ENCODE measurements around the gene DES.

Gene DES

DNA sequence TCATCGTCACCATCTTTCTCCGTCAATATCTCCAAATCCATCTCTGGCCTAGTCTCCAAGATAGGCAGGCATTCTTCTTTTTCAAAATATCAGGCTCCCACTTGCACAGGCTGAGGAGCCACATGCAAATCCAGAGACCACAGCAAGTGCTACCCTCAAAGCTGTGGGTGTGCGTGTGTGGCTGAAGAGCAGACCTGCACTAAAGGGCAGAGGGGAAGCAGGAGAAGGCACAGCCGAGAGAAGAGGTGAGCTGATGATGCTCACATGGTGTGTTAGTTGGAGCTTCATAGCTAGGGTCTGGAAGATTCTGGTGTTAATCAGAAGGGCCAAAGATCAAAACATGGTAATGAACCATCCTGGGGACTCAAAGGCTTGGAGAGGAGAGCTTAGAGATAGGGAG, 20.3 kb downstream of the DES start:
- DNase-seq, result no peak

DNA sequence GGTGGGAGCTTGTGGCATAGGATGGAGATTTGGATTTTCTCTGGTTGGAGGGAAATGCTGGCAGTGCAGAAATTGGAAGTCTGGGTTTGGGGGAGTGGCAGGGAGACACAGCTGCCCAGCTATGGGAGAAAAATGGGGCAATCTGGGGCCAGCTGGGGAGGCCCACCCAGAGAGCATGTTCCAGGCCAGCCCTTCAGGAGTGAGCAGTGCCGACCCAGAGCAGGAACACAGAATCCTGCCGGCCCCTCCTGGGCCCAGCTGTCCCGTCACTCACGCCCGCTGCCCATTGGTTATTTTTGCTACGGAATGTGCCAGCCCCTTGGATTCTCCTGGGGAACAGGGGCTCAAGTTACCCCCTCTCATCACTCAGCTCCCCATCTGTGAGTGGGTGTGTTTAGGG, 21.3 kb downstream of the DES start:
- no peak for DNase-seq

DNA sequence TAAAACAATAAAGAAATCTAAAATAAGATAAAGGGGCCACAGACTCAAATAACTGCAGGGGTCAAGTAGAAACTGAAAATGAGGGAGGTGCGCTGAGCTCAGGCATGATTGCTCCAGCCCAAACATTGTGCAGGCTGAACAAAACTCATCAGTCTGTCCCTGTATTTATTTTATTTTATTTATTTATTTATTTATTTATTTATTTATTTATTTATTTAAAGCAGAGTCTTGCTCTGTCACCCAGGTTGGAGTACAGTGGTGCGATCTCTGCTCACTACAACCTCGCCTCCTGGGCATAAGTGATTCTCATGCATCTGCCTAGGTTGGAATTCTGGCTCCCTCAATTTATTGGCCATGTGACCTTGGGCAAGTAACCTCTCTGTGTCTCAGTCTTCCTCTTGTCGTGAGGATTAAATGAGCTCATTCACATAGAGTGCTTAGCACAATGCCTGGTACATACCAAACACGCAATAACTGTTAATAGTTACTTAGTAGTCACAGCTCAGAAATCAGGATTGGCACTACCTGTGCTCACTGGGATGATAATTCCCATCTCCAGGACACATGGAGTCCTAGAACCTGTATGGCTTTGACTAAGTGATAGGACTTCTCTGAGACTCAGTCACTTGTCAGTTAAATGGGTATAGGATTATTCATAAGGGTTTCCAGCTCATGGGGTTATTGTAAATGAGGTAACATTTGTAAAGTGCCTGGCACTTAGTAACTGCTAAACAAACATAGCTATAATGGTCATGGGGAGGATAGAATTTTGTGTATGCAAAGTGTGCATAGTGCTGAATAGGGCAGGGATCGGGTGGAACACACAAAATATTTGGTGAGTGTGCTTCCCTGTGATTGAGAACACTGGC, 22.4 kb downstream of the DES start:
- DNase-seq, result no peak

DNA sequence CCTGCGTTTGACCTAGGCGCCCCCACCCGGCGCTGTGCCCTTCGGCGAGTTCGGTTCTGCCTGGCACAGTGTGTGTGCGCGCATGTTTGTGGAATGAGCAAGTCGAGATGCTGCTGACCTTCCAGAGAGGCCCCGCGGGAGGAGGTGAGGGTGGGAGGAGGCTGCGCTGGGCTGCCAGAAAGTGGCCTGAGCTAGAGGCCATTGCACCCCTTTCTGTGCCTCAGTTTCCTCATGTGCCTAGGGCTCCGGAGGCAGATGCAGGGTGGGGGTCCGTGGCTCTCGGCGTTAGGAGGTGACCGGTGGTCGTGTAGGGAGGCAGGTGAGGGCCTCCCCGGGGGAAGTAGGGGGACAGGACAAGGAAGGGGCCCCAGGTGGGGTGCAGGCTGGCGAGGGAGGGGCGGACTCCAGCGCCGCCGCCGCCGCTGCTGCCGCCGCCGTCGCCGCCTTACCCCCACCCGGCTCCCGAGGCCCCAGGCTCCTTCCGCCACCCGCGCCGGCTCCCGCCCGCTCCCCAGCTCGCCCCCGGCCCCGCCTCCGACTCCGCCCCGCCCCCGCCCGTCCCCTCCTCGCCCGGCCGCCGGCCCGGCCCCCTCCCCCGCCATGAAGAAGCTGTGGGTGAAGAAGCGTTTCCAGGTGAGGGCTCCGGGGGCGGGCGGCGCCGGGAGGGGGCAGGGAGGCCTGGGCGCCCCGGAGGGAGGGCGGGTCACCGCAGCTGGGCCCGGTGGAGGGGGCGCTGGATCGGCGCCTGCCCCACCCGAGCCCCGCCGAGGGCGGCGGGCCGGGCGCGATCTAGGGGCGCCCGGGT, 23.5 kb downstream of the DES start:
- peak in 21 of 58 donors; percentile 8 to 64 (median 25) for DNase-seq

DNA sequence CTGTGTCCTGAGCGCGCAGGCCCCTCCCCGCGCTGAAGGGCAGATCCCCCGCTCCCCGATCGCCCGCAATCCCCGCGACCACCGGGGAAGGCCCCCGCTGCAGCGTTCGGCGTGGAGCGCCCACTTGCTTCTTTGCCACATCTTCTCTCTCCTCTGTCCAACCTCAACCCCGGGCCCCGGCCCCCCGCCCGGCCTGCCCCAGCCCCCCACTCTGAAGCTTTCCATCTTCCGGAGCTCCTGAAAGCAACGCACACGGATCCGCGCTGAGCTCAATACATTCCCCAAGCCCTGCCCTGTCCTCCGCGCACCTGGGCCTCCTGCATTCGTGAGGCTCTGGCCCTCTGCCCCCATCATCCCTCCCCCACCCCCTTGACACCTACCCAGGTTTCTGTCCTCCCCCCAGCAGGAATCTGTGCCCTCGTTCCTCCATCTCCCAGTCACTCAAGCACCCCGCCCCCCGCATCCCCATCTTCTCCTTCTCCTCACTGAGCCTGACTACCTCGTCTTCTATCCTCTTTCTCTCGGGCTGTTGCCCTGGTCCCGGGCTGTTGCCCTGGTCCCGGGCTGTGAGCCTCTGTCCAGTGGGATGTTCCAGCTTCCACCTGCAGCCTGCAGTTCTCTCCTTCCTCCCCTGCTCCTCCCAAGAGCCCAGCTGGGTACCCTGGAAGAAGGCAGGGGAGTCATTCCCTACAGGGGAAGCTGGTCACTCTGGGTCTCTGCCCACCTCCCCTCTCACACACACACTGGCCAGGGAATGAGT, 24.3 kb downstream of the DES start:
- DNase-seq, result peak in 7 of 58 donors; percentile 9 to 38 (median 20)

DNA sequence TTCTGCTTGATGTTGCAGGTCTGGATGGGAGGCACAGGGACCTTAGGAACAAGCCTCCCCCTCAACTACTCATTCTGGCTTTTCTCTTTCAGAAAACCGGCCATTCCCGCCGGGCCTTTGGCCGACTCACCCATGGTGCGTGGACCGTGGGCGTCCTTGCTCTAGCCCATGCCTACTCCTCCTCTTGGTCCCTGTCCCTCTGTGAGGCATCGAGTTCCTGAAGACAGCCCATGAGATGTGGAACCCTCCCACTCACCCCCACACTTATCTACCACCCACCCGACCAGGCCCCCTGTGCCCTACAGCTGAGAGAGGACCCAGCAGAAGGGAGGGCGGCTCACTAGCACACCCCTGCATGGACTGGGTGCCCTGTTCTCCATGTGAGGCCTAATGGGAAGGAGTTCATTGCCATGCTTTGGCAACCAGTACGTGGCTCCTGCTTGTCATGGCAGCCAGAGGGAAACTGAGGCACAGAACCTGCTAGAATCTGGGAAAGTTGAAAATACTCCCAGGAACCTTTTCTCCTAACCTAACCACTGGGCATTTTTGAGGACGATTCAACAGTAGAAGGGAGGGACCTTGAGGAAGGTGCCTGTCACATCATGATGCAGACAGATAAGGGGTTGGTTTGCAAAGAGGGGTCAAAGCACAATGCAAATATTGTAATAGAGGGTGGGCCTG, 25.0 kb downstream of the DES start:
- DNase-seq, result no peak

DNA sequence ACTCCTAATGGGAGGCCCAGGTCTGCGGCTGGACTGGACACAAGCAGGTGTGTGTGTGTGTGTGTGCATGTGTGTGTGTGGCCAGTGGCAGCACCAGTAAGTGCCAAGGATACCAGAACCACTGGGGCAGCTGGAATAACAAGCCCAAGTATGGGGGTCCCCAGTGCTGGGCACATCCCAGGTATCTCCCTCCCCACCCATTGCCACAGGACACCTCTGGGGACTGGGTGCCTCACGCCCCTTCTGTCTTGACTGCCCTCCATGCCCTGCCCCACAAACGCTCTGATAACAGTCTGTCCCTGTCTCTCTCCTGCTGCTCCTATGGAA, 25.5 kb downstream of the DES start:
- DNase-seq, result no peak

DNA sequence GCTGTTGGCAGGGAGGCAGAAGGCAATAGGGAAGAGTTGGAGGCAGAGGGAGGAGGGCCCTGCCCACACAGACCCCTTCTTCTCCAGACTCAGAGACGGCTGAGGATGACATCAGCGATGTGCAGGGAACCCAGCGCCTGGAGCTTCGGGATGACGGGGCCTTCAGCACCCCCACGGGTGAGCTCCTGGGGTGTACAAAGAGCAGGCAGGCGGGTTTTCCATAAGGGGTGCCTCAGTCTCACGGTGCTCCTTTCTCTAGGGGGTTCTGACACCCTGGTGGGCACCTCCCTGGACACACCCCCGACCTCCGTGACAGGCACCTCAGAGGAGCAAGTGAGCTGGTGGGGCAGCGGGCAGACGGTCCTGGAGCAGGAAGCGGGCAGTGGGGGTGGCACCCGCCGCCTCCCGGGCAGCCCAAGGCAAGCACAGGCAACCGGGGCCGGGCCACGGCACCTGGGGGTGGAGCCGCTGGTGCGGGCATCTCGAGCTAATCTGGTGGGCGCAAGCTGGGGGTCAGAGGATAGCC, 26.5 kb downstream of the DES start:
- peak in 25 of 58 donors; percentile 10 to 67 (median 33) for DNase-seq

DNA sequence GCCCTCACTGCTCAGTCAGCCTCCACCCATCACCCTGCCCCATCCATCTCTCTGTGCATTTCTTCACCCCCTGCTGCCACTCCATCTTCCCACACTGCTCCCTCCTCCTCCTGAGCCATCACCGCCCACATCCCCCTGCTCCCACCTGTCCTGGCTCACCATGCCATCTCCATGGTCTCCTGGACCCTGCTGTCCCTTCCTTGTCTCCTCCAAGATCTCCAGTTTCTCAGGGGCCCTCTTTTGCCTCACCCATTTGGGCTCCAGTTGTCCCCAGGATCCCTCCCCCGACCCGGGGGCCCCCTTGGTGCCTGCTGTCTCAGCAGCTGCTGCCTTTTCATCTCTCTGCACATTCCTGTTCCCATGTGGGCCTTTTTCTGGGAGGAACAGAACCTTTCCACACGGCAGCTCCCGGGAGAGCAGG, 27.1 kb downstream of the DES start:
- DNase-seq, result peak in 3 of 58 donors; percentile 15 to 57 (median 19)

DNA sequence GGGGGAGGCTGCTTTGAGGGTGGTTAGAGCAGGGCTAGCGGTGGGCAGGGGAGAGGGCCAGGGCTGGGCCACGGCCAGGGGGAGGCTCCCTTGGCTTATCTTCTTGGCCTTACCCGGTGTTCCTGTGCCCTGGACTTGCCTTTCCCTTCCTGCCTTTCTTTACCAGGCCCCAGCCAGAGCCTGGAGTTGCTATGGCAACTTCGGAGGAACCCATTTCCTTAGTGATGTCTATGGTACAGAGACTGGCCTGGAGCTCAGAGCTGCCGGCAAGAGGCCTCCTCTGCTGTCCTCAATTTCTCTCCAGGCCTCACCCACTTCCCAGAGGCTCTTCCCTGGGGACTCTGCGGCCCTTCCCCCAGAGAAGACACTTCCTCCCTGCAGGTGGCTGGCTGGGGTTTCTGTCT, 27.9 kb downstream of the DES start:
- peak in 40 of 58 donors; percentile 6 to 83 (median 32) for DNase-seq

DNA sequence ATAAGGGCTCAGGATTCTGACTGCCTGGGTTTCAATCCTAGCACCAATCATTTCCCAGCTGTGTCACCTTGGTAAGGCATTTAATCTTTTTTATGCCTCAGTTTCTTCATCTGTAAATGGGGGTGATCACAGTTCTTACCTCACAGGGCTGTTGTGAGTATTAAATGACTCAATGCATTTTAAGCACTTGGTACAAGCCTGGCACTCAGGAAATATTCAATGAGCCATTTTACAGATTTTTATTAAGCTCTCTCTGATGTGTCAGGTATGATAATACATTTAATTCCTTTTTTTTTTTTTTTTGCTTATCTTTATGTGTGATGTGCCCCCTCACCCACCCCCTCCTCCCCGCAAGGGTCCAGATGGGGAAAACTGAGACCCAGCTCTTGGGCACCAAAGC, 28.5 kb downstream of the DES start:
- no peak for DNase-seq

DNA sequence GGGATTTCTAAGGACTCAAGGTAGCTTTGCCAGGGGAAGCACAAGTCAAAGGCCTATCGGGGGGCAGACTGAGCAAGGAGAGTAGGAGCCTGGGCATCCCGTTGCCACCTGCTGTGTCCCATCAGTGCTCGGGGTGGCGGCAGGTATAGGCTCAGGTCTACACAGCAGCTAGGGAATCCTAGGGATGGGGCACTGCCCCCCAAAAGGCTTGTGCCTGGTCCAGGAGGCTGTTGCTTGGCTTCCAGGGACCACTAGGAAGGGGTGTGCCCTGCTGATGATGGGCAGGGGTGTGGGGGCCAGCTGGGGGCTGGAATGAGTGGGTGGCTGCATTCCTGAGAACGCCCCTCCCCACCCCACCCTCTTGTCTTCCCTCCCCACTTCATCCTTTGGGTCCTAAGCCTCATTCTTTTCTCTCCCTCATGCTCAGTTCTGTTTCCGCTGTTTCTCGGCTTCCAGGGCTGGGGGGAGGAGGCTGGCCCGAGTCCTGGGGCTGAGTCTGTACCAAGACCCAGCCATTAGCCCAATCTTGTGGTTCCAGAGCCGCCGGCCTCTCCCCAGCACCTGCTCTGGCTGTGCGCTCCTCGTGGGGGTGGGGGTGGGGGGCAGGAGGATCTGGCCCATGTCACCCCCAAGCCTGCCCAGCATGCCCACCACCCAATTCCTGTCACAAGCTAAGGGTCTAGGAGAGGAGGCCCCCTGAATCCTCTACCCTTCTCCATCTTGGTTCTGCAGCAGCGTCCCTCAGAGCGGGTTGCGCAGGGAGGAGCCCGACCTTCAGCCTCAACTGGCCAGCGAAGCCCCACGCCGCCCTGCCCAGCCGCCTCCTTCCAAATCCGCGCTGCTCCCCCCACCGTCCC, 29.3 kb downstream of the DES start:
- peak in 9 of 58 donors; percentile 5 to 21 (median 12) for DNase-seq

DNA sequence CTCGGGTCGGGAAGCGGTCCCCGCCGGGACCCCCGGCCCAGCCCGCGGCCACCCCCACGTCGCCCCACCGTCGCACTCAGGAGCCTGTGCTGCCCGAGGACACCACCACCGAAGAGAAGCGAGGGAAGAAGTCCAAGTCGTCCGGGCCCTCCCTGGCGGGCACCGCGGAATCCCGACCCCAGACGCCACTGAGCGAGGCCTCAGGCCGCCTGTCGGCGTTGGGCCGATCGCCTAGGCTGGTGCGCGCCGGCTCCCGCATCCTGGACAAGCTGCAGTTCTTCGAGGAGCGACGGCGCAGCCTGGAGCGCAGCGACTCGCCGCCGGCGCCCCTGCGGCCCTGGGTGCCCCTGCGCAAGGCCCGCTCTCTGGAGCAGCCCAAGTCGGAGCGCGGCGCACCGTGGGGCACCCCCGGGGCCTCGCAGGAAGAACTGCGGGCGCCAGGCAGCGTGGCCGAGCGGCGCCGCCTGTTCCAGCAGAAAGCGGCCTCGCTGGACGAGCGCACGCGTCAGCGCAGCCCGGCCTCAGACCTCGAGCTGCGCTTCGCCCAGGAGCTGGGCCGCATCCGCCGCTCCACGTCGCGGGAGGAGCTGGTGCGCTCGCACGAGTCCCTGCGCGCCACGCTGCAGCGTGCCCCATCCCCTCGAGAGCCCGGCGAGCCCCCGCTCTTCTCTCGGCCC, 30.1 kb downstream of the DES start:
- DNase-seq, result no peak

DNA sequence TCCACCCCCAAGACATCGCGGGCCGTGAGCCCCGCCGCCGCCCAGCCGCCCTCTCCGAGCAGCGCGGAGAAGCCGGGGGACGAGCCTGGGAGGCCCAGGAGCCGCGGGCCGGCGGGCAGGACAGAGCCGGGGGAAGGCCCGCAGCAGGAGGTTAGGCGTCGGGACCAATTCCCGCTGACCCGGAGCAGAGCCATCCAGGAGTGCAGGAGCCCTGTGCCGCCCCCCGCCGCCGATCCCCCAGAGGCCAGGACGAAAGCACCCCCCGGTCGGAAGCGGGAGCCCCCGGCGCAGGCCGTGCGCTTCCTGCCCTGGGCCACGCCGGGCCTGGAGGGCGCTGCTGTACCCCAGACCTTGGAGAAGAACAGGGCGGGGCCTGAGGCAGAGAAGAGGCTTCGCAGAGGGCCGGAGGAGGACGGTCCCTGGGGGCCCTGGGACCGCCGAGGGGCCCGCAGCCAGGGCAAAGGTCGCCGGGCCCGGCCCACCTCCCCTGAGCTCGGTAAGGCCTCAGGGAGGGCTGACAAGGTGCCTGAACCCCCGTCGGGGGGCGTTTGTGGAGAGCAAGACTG, 30.7 kb downstream of the DES start:
- no peak for DNase-seq

DNA sequence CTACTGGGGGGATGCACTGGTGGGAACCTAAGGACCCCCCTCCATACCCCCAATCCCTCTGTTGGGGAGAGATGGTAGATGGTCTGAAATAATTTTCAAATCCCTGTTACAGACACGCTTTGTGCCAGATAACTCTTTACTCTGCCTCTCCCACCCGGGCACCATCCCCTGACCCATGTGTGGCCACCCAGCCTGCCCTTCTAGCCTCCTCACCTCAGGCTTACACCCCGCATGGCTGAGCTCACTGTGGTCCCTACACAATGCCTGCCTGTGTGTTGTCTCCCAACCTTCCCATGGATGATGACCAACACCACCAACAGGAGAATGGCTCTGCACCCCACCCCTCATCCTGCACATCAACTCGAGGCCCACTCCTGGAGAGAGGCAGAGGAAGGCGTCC, 31.4 kb downstream of the DES start:
- DNase-seq, result no peak

DNA sequence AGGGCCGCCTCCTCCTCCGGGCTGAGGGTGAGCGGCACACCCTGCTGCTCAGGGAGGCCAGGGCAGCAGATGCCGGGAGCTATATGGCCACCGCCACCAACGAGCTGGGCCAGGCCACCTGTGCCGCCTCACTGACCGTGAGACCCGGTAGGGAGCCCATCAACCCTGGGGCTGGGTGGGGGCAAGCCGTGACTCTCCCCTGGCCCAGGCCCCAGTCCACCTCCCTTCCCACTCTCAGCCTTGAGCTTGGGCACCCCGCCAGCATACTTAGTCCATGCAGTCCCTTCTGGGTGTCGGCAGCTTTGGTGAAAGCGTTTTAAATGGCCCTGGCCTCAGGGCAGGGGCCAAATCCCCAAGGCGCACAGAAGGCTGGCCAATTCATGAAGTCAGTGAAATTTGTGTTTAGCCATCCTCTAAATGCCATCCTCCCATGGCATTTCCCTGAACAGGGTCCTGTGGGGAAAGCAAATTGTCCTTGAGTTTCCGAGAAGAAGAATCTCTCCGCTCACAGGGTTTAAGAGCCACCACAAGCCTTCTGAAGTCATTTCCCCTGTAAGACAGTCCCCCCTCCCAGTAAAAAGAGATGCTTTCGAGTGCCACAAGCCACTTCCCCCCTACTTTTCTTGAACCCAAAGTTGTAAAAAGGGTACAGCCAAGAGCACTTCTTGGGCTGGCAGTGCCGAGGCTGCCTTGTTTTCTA, 33.6 kb downstream of the DES start:
- peak in 25 of 58 donors; percentile 4 to 69 (median 27) for DNase-seq

DNA sequence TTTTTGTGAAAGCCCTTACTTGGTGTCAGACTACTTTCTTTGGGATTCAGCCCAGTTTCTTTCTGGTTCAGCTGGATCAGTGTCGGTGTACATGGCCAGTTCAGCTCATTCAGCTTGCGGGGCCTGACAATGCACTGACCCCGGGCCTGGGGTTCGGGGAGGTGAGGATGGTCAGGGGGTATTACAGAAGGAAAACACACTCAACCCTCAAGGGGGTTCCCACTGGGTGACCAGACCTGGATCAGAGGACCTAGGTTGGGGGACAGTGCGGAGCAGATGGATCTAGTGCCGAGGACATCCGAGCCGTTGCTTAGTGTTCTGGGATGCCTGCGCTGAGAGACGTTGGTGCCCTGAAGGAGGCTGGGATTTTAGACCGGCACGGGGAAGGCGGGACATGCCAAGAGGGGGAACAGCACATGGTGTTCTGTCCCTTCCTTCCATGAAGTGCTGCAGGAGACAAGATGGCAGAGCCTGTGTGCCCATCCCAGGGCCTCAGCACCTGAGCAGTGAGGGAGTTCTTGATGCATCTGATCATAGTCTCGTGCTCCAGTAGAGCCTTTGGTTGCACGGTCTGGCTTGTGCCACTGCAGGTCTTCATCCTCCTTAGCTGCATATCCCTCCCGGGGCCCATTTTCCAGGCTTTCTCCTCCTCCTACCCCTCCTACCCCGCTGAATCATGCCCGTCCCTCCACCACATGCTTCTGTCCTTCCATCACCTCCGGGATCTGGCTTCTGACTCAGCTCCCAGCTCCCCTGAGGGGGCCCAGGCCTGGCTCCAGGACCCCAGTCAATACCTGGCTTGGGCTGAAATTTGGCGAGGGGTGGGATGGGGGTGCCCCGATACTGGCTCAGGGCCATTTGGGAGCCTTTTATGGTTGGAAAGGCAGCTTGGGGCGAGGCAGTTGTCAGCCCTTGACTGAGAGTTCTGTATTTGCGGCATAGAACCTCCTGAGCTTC, 34.5 kb downstream of the DES start:
- DNase-seq, result peak in 43 of 58 donors; percentile 14 to 77 (median 43)

Data from anterior cingulate cortex (tissue), 58 donors.